HepG2 (cell line): Measurements from ENCODE around the gene UAP1L1. TPM values are rescaled to one million over a fixed set of nuclear protein-coding genes. Genes with fewer than 3 reads are reported as not detected.
A peak's percentile ranks its signal among the peaks of the same experiment; 100 is the strongest.

Experiments used
- AKAP8 ChIP-seq: sonication (generic); formaldehyde crosslinking; IDR thresholded peaks from 2 replicates; pipeline ENCODE4 v1.5.1; 2020; ENCODE audit warnings: mild to moderate bottlenecking, missing genetic modification reagents
- CEBPG ChIP-seq: IDR thresholded peaks from 2 replicates; pipeline ENCODE4 v1.6.1; 2016
- ERF ChIP-seq: IDR thresholded peaks from 2 replicates; pipeline ENCODE4 v1.6.1; 2018; ENCODE audit warnings: missing biosample characterization, missing genetic modification reagents
- FOSL1 ChIP-seq: sonication (generic); formaldehyde crosslinking; IDR thresholded peaks from 2 replicates; pipeline ENCODE4 v1.9.0; 2021; ENCODE audit warnings: missing genetic modification reagents, borderline replicate concordance
- GPN1 ChIP-seq: sonication (generic); formaldehyde crosslinking; IDR thresholded peaks from 2 replicates; pipeline ENCODE4 v1.5.1; 2020; ENCODE audit warnings: missing genetic modification reagents, borderline replicate concordance
- HNRNPH1 ChIP-seq: fragments of 200-400 bp; formaldehyde crosslinking; optimal IDR thresholded peaks from 2 replicates; pipeline ENCODE3; 2017; ENCODE audit warnings: mild to moderate bottlenecking, low read depth, low read length
- IRX3 ChIP-seq: sonication (generic); formaldehyde crosslinking; IDR thresholded peaks from 2 replicates; pipeline ENCODE4 v1.8.1; 2023; ENCODE audit warnings: mild to moderate bottlenecking, low read depth, missing genetic modification reagents, borderline replicate concordance
- SOX6 ChIP-seq, 2 experiments: fragments of 450-650 bp in 1 of 2; sonication (generic) in 1 of 2; formaldehyde crosslinking in 1 of 2; IDR thresholded peaks; 2 replicates each; pipeline versions ENCODE4 v1.4.0 to v1.6.1; 2017 to 2020; ENCODE audit warnings: antibody characterized with exemption in 1 of 2, mild to moderate bottlenecking in 1 of 2, missing genetic modification reagents in 1 of 2
- TEAD3 ChIP-seq: optimal IDR thresholded peaks from 2 replicates; pipeline ENCODE3; 2016; ENCODE audit warnings: borderline replicate concordance
- ZNF75D ChIP-seq: sonication (generic); formaldehyde crosslinking; IDR thresholded peaks from 2 replicates; pipeline ENCODE4 v1.8.1; 2023; ENCODE audit warnings: missing genetic modification reagents, mild to moderate bottlenecking, borderline replicate concordance
- polyA plus RNA-seq, 8 experiments: library from polyadenylated mRNA; depleted of rRNA in 3 of 8; stranded (reverse) in 7 of 8; unstranded in 1 of 8; fragments of >200 nt; fragmentation: Illumina TruSeq in 4 of 8; extraction: Trizol in 4 of 8; gene quantifications; 2 replicates each; pipeline versions ENCODE4 v1.2.1 to v1.2.3, GENCODE V29; 2011 to 2016; ENCODE audit warnings: low read depth in 4 of 8, missing spikeins in 1 of 8, mixed read lengths in 1 of 8; ENCODE audit not compliant: insufficient read depth in 1 of 8
- total RNA-seq, 5 experiments: library from RNA; depleted of rRNA; stranded (reverse); fragments of >200 nt; fragmentation: Illumina TruSeq; extraction: Trizol; gene quantifications; 2 replicates each; pipeline ENCODE4 v1.2.3, GENCODE V29; 2016; ENCODE audit warnings: low read depth in 1 of 5
- TF ChIP-seq, protein P1 (sequence below): sonication (generic); formaldehyde crosslinking; IDR thresholded peaks from 2 replicates; pipeline ENCODE4 v1.4.0; 2020; ENCODE audit warnings: missing genetic modification reagents, borderline replicate concordance
- TF ChIP-seq, protein P2 (sequence below), 2 experiments: sonication (generic) in 1 of 2; formaldehyde crosslinking in 1 of 2; IDR thresholded peaks; 2 replicates each; pipeline versions ENCODE4 v1.5.1 to v1.6.1; 2011 to 2020; ENCODE audit warnings: borderline replicate concordance in 1 of 2, low read depth in 1 of 2, low read length in 1 of 2, mild to moderate bottlenecking in 1 of 2, missing genetic modification reagents in 1 of 2, moderate library complexity in 1 of 2
- TF ChIP-seq, protein P3 (sequence below): IDR thresholded peaks from 2 replicates; pipeline ENCODE4 v1.6.1; 2016; ENCODE audit warnings: missing compliant biosample characterization, missing genetic modification reagents, borderline replicate concordance
- TF ChIP-seq, protein P4 (sequence below): sonication (generic); formaldehyde crosslinking; IDR thresholded peaks from 2 replicates; pipeline ENCODE4 v1.5.1; 2020; ENCODE audit warnings: mild to moderate bottlenecking, missing genetic modification reagents, borderline replicate concordance
- TF ChIP-seq, protein P5 (sequence below): sonication (generic); formaldehyde crosslinking; IDR thresholded peaks from 2 replicates; pipeline ENCODE4 v1.8.1; 2022; ENCODE audit warnings: low read depth, mild to moderate bottlenecking, missing genetic modification reagents

Gene UAP1L1
- total and polyA plus RNA-seq, 2 of the 13 experiments (the other 11 are each of a cell fraction or from before 2014, with no cell fraction given) = 5.4 to 6.4 TPM

DNA sequence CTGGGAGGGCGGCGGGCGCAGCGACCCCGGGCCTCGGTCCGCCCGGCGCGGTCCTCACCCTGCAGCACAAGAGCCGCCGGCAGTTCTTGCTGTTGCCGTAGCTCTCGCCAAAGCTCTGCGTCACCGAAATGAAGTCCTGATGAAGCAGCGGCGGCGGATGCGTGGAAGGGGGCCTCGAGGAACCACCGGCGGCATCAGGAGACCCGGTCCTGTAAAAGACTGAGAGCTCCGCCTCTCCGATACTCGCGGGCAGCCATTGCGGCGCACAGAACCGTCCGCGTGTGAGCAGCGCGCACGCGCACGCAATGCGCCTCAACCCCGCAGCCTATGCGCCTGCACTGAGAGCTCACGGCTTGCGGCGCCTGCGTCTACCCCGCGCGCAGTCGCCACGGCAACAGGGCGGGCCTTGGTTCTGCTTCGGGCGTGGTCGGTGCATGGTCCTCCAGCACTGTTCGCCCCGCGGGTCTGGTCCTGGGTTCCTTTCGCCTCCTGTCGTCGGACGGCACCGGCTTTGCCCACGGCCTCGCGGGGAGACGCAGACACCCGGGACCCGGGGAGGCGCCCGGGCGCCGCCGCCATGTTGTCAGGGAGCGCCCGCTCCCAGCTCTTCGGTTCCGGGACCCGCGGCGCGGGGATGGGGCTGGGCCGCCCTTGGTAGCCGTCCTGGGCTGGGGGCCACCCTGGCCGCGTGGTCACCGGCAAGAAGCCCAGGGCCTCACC, 52.3 kb downstream of the UAP1L1 start (continued):
- TF ChIP-seq, protein P1, sequence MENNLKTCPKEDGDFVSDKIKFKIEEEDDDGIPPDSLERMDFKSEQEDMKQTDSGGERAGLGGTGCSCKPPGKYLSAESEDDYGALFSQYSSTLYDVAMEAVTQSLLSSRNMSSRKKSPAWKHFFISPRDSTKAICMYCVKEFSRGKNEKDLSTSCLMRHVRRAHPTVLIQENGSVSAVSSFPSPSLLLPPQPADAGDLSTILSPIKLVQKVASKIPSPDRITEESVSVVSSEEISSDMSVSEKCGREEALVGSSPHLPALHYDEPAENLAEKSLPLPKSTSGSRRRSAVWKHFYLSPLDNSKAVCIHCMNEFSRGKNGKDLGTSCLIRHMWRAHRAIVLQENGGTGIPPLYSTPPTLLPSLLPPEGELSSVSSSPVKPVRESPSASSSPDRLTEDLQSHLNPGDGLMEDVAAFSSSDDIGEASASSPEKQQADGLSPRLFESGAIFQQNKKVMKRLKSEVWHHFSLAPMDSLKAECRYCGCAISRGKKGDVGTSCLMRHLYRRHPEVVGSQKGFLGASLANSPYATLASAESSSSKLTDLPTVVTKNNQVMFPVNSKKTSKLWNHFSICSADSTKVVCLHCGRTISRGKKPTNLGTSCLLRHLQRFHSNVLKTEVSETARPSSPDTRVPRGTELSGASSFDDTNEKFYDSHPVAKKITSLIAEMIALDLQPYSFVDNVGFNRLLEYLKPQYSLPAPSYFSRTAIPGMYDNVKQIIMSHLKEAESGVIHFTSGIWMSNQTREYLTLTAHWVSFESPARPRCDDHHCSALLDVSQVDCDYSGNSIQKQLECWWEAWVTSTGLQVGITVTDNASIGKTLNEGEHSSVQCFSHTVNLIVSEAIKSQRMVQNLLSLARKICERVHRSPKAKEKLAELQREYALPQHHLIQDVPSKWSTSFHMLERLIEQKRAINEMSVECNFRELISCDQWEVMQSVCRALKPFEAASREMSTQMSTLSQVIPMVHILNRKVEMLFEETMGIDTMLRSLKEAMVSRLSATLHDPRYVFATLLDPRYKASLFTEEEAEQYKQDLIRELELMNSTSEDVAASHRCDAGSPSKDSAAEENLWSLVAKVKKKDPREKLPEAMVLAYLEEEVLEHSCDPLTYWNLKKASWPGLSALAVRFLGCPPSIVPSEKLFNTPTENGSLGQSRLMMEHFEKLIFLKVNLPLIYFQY (CRISPR knock-in tag) = no peak; the same call in 1 of the 2 replicates
- no peak for TF ChIP-seq AKAP8 (CRISPR knock-in tag)
- TF ChIP-seq GPN1 (CRISPR knock-in tag) = no peak
- TF ChIP-seq SOX6 (IDR thresholded peaks at IDR 0.05) = no peak
- no peak for TF ChIP-seq SOX6 (CRISPR knock-in tag; IDR thresholded peaks at IDR 0.05)
- TF ChIP-seq ERF (CRISPR knock-in tag) = peak; percentile 50; the same call in 1 of the 2 replicates
- peak; percentile 3; the same call in 1 of the 2 replicates for TF ChIP-seq IRX3
- no peak for TF ChIP-seq TEAD3 (CRISPR knock-in tag)
- TF ChIP-seq, protein P2, sequence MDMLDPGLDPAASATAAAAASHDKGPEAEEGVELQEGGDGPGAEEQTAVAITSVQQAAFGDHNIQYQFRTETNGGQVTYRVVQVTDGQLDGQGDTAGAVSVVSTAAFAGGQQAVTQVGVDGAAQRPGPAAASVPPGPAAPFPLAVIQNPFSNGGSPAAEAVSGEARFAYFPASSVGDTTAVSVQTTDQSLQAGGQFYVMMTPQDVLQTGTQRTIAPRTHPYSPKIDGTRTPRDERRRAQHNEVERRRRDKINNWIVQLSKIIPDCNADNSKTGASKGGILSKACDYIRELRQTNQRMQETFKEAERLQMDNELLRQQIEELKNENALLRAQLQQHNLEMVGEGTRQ (IDR thresholded peaks at IDR 0.05; ENCODE audit: low read depth, low read length) = no peak
- TF ChIP-seq, protein P2 (CRISPR knock-in tag; IDR thresholded peaks at IDR 0.05; ENCODE audit: borderline replicate concordance) = no peak
- TF ChIP-seq, protein P3, sequence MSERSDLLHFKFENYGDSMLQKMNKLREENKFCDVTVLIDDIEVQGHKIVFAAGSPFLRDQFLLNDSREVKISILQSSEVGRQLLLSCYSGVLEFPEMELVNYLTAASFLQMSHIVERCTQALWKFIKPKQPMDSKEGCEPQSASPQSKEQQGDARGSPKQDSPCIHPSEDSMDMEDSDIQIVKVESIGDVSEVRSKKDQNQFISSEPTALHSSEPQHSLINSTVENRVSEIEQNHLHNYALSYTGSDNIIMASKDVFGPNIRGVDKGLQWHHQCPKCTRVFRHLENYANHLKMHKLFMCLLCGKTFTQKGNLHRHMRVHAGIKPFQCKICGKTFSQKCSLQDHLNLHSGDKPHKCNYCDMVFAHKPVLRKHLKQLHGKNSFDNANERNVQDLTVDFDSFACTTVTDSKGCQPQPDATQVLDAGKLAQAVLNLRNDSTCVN (CRISPR knock-in tag) = 0 out of 2 replicates have a peak, but pooled peaks have one; percentile 55
- no peak for TF ChIP-seq CEBPG (CRISPR knock-in tag)
- TF ChIP-seq, protein P4, sequence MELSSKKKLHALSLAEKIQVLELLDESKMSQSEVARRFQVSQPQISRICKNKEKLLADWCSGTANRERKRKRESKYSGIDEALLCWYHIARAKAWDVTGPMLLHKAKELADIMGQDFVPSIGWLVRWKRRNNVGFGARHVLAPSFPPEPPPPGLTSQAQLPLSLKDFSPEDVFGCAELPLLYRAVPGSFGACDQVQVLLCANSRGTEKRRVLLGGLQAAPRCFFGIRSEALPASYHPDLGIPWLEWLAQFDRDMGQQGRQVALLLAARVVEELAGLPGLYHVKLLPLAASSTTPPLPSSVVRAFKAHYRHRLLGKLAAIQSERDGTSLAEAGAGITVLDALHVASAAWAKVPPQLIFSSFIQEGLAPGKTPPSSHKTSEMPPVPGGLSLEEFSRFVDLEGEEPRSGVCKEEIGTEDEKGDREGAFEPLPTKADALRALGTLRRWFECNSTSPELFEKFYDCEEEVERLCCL (CRISPR knock-in tag) = no peak
- TF ChIP-seq, protein P5, sequence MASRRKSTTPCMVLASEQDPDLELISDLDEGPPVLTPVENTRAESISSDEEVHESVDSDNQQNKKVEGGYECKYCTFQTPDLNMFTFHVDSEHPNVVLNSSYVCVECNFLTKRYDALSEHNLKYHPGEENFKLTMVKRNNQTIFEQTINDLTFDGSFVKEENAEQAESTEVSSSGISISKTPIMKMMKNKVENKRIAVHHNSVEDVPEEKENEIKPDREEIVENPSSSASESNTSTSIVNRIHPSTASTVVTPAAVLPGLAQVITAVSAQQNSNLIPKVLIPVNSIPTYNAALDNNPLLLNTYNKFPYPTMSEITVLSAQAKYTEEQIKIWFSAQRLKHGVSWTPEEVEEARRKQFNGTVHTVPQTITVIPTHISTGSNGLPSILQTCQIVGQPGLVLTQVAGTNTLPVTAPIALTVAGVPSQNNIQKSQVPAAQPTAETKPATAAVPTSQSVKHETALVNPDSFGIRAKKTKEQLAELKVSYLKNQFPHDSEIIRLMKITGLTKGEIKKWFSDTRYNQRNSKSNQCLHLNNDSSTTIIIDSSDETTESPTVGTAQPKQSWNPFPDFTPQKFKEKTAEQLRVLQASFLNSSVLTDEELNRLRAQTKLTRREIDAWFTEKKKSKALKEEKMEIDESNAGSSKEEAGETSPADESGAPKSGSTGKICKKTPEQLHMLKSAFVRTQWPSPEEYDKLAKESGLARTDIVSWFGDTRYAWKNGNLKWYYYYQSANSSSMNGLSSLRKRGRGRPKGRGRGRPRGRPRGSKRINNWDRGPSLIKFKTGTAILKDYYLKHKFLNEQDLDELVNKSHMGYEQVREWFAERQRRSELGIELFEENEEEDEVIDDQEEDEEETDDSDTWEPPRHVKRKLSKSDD (CRISPR knock-in tag) = peak; percentile 70
- no peak for TF ChIP-seq HNRNPH1
- TF ChIP-seq ZNF75D = no peak
- peak; percentile 16; the same call in 1 of the 2 replicates for TF ChIP-seq FOSL1 (CRISPR knock-in tag)
